Measurements from ENCODE around the gene MAP4K2. TPM values are rescaled to one million over a fixed set of nuclear protein-coding genes. Genes with fewer than 3 reads are reported as not detected.
"Not testable (repeated sequence)": the region's sequence is repeated elsewhere in the genome, so short reads cannot be mapped to it uniquely, and the experiment has no call there.

MAP4K2 gene
- total RNA-seq, 2 donors from 2014 or later, result 9.2 to 13.3 TPM

GRCh38 chr11:64826578-64827450, 23.8 kb upstream of the MAP4K2 start:
- no peak overlapping the region for H3K4me3 ChIP-seq
- H3K36me3 ChIP-seq, result no peaks in the 10 kb centered on the region
- H3K4me1 ChIP-seq, result no peaks in the 10 kb centered on the region
- H3K27me3 ChIP-seq, result no peaks in the 10 kb centered on the region
- no peak overlapping the region for H3K27ac ChIP-seq
- H3K9me3 ChIP-seq, result no peaks in the 10 kb centered on the region
- H3K9ac ChIP-seq (ENCODE audit: low read depth in 2 of 2, low read length in 2 of 2), result no peak overlapping the region
- TF ChIP-seq CTCF (IDR thresholded peaks at IDR 0.05), result no peak
- DNase-seq, result no peak
- intact Hi-C loops (cut with DNase I), result no loop called here

- intact Hi-C loops (cut with DNase I), result no loop called here
- Histone ChIP-seq H3K4me3 (no peak overlapping the region), H3K4me1 (no peaks in the 10 kb centered on the region), H3K9ac (ENCODE audit: low read depth in 2 of 2, low read length in 2 of 2) (no peak overlapping the region), H3K9me3 (no peaks in the 10 kb centered on the region), H3K27ac (no peak overlapping the region), H3K36me3 (no peaks in the 10 kb centered on the region), H3K27me3 (no peaks in the 10 kb centered on the region)
- DNase-seq, result no peak
- no peak for TF ChIP-seq CTCF (IDR thresholded peaks at IDR 0.05)
Observed at GRCh38 chr11:64826062-64826461, 23.0 kb upstream of the MAP4K2 start.

GRCh38 chr11:64823568-64824119, 20.6 kb upstream of the MAP4K2 start:
- intact Hi-C loops (cut with DNase I), result no loop called here
- no peaks in the 10 kb centered on the region for H3K36me3 ChIP-seq

GRCh38 chr11:64817476-64817875, 14.5 kb upstream of the MAP4K2 start:
- Histone ChIP-seq H3K9ac (ENCODE audit: low read depth in 2 of 2, low read length in 2 of 2) (no peak overlapping the region), H3K27ac (no peak overlapping the region), H3K36me3 (no peaks in the 10 kb centered on the region), H3K4me3 (no peak overlapping the region), H3K27me3 (no peaks in the 10 kb centered on the region), H3K9me3 (no peaks in the 10 kb centered on the region), H3K4me1 (no peaks in the 10 kb centered on the region)
- DNase-seq, result no peak
- intact Hi-C loops (cut with DNase I), result no loop called here
- TF ChIP-seq CTCF (IDR thresholded peaks at IDR 0.05), result no peak

More at GRCh38 chr11:64823568-64824119, 20.6 kb upstream of the MAP4K2 start:
- Histone ChIP-seq H3K27me3 (no peaks in the 10 kb centered on the region), H3K4me1 (no peaks in the 10 kb centered on the region), H3K27ac (no peak overlapping the region), H3K9me3 (no peaks in the 10 kb centered on the region), H3K9ac (ENCODE audit: low read depth in 2 of 2, low read length in 2 of 2) (no peak overlapping the region), H3K4me3 (no peak overlapping the region)
- no peak for TF ChIP-seq CTCF (IDR thresholded peaks at IDR 0.05)
- no peak for DNase-seq

GRCh38 chr11:64815433-64815832, 12.4 kb upstream of the MAP4K2 start:
- H3K4me3 ChIP-seq, DNase-seq: not testable (repeated sequence)

GRCh38 chr11:64814712-64815187, 11.7 kb upstream of the MAP4K2 start:
- no peak overlapping the region for H3K9ac ChIP-seq (ENCODE audit: low read depth in 2 of 2, low read length in 2 of 2)
- no peak overlapping the region for H3K4me3 ChIP-seq
- no peaks in the 10 kb centered on the region for H3K9me3 ChIP-seq
- H3K27me3 ChIP-seq, result no peaks in the 10 kb centered on the region
- no peaks in the 10 kb centered on the region for H3K4me1 ChIP-seq
- intact Hi-C loops (cut with DNase I), result no loop called here
- no peak for DNase-seq
- no peak for TF ChIP-seq CTCF (IDR thresholded peaks at IDR 0.05)
- no peak overlapping the region for H3K27ac ChIP-seq
- no peaks in the 10 kb centered on the region for H3K36me3 ChIP-seq

More at GRCh38 chr11:64815433-64815832, 12.4 kb upstream of the MAP4K2 start:
- H3K9ac ChIP-seq (ENCODE audit: low read depth in 2 of 2, low read length in 2 of 2); H3K9me3 ChIP-seq; H3K36me3 ChIP-seq; H3K4me1 ChIP-seq; H3K27me3 ChIP-seq; H3K27ac ChIP-seq; intact Hi-C loops (cut with DNase I): not testable (repeated sequence)

Measured in colonic mucosa (tissue), 4 donors.